Fibroblast of villous mesenchyme (primary cell): Measurements from ENCODE around the gene ABLIM1. TPM values are rescaled to one million over a fixed set of nuclear protein-coding genes. Genes with fewer than 3 reads are reported as not detected.

Experiments used
- DNase-seq: peaks from one replicate; pipeline ENCODE4 v3.0.0-alpha.2; 2010; ENCODE audit warnings: low read depth
- H3K4me3 ChIP-seq: 2 replicates; pipeline ENCODE4 v1.5.1; 2011; ENCODE audit warnings: low read depth, mild to moderate bottlenecking, low read length
- total RNA-seq: library from RNA; depleted of rRNA; stranded (reverse); fragments of >200 nt; gene quantifications from 2 replicates; pipeline ENCODE4 v1.2.3, GENCODE V29; 2012
- TF ChIP-seq, protein P1 (sequence below): IDR thresholded peaks from 2 replicates; pipeline ENCODE4 v1.5.1; 2012; ENCODE audit warnings: low read depth, mild to moderate bottlenecking, low read length; ENCODE audit not compliant: insufficient read depth

The ABLIM1 gene
- total RNA-seq, 1 donor, result 18.6 TPM

GRCh38 chr10:114429581-114430335 is 228.3 kb downstream of the ABLIM1 start:
- no peak overlapping the region for H3K4me3 ChIP-seq
- TF ChIP-seq, protein P1, sequence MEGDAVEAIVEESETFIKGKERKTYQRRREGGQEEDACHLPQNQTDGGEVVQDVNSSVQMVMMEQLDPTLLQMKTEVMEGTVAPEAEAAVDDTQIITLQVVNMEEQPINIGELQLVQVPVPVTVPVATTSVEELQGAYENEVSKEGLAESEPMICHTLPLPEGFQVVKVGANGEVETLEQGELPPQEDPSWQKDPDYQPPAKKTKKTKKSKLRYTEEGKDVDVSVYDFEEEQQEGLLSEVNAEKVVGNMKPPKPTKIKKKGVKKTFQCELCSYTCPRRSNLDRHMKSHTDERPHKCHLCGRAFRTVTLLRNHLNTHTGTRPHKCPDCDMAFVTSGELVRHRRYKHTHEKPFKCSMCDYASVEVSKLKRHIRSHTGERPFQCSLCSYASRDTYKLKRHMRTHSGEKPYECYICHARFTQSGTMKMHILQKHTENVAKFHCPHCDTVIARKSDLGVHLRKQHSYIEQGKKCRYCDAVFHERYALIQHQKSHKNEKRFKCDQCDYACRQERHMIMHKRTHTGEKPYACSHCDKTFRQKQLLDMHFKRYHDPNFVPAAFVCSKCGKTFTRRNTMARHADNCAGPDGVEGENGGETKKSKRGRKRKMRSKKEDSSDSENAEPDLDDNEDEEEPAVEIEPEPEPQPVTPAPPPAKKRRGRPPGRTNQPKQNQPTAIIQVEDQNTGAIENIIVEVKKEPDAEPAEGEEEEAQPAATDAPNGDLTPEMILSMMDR, result no peak
- DNase-seq, result no peak

- DNase-seq, result no peak
- TF ChIP-seq, protein P1, result peak; percentile 6
- H3K4me3 ChIP-seq, result no peak overlapping the region
Observed at GRCh38 chr10:114427124-114427852, 230.8 kb downstream of the ABLIM1 start.

DNA sequence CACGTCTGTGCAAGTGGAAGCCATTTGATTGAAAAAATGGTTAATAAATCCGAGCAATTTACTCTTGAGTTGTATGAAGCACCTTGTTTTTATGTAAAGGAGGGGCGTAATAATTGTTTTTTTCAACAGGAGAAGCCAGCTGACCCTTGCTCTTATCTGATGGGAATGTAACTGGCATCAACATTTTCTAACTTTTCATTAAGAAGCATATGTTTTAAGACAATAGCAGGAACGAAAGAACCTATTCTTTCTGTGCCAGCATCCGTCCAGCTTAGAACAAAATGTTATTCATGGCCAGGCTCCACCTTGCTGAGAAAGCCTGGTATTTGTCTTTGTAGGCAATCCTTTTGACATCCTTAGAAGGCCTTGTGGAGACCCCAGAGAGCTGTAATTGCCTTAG is 231.6 kb downstream of the ABLIM1 start:
- TF ChIP-seq, protein P1, result no peak
- DNase-seq, result no peak
- H3K4me3 ChIP-seq, result no peak overlapping the region

DNA sequence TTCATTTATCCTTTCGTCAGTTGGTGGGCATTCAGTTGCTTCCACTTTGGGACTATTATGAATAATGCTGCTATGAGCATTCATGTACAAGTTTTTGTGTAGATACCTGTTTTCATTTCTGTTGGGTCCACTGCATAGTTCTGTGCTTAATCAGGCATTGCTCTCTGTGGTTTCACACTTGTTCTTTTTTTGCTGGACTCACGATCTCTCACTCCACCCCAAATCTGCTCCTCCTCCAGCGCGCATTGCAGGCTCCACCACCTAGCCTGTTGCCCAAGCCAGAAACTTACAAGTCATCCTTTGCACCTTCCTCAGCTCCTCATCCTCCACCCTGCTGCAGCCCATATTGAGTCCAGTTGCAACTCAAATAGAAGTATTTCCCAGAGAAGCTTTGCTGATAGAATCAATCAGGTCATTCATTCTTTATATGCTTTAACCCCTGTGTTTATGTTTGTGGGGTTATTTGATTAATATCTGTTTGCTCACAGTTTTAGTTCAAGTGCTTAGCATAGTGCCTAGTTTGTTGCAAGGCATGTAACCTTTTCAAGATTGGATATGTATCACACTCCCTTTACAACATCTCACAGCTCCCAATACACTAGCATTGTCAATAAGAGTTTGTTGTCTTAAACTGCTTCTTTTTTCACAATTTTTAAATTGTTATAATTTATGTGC is 237.1 kb downstream of the ABLIM1 start:
- H3K4me3 ChIP-seq, result no peak overlapping the region
- TF ChIP-seq, protein P1, result no peak
- DNase-seq, result no peak

DNA sequence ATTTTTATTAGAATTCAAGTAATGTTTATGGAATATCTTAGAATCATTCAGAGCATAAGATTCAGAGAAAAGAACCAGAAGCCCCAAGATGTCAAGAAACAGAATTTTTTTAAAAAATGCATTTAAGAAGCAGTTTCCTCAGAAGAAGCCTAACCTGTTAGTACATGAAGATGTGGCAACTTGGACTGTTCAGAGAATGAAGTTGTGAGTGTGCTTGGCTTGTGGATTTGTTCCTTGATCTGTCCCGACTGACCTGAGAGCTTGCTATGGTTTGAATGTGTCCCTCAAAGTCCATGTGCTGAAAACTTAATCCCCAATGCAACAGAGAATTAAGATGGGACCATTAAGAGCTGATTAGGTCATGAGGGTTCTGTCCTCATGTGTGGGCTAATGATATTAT is 240.0 kb downstream of the ABLIM1 start:
- no peak overlapping the region for H3K4me3 ChIP-seq
- TF ChIP-seq, protein P1, result no peak
- no peak for DNase-seq

- no peak overlapping the region for H3K4me3 ChIP-seq
- peak; percentile 54 for DNase-seq
- TF ChIP-seq, protein P1, result no peak
Observed at GRCh38 chr10:114412907-114413797, 244.9 kb downstream of the ABLIM1 start.
